H1 (cell line): ENCODE measurements around the gene CMTM2. TPM values are rescaled to one million over a fixed set of nuclear protein-coding genes. Genes with fewer than 3 reads are reported as not detected.

Source experiments
- CTCF ChIA-PET: fragments of 300-600 bp; sonication (Branson Sonifier 250); formaldehyde crosslinking; loops from one replicate; lab custom pipeline; 2021; ENCODE audit not compliant: partially characterized antibody; lab: Charles Lee
- POLR2A ChIA-PET: fragments of 300-600 bp; sonication (Branson Sonifier 250); formaldehyde crosslinking; loops from one replicate; lab custom pipeline; 2021; ENCODE audit warnings: inconsistent platforms; ENCODE audit not compliant: partially characterized antibody; lab: Charles Lee
- DNase-seq, 2 experiments: peaks; one replicate each; pipeline versions ENCODE4 v3.0.0 to v3.0.0-alpha.2; 2010 to 2022; ENCODE audit warnings: low spot score in 2 of 2, low read depth in 1 of 2, mixed read lengths in 1 of 2
- FAIRE-seq: peaks from 2 replicates; lab custom pipeline; 2011; peaks lifted over from hg19 to GRCh38; lab: Jason Lieb, UNC
- H2AFZ ChIP-seq: 2 replicates; pipeline ENCODE4 v1.8.1; 2012; ENCODE audit warnings: low read length, inconsistent platforms
- H2AK5ac ChIP-seq: 2 replicates; pipeline ENCODE4 v1.6.1; 2013; ENCODE audit warnings: low read depth, low read length
- H2BK120ac ChIP-seq: replicated peaks from 2 replicates; pipeline ENCODE3; 2013; ENCODE audit warnings: low read depth, low read length, inconsistent platforms
- H2BK12ac ChIP-seq: 2 replicates; pipeline ENCODE4 v1.6.1; 2013; ENCODE audit warnings: low read depth, low read length
- H2BK15ac ChIP-seq: 2 replicates; pipeline ENCODE4 v1.6.1; 2013; ENCODE audit warnings: low read length
- H2BK20ac ChIP-seq: 2 replicates; pipeline ENCODE4 v1.6.1; 2013; ENCODE audit warnings: low read length
- H2BK5ac ChIP-seq: 2 replicates; pipeline ENCODE4 v1.6.1; 2013; ENCODE audit warnings: low read depth, low read length
- H3K14ac ChIP-seq: 2 replicates; pipeline ENCODE4 v1.6.1; 2013; ENCODE audit warnings: inconsistent platforms; ENCODE audit not compliant: insufficient read length
- H3K18ac ChIP-seq: 2 replicates; pipeline ENCODE4 v1.6.1; 2013; ENCODE audit warnings: low read length; ENCODE audit errors: extremely low read depth
- H3K23ac ChIP-seq: 2 replicates; pipeline ENCODE4 v1.6.1; 2013; ENCODE audit warnings: inconsistent platforms; ENCODE audit not compliant: insufficient read length
- H3K23me2 ChIP-seq: 2 replicates; pipeline ENCODE4 v1.6.1; 2013; ENCODE audit warnings: low read depth, low read length
- H3K27ac ChIP-seq: 2 replicates; pipeline ENCODE4 v1.6.1; 2011; ENCODE audit warnings: low read depth, low read length, inconsistent platforms
- H3K27me3 ChIP-seq, 4 experiments: replicated peaks in 1 of 4; 1 replicate in 1 of 4; 2 replicates in 3 of 4; pipeline versions ENCODE4 v1.6.1 to v1.8.1; 2011 to 2013; ENCODE audit warnings: low read length in 3 of 4, mild to moderate bottlenecking in 3 of 4, inconsistent platforms in 2 of 4, mixed read lengths in 2 of 4, moderate library complexity in 1 of 4; ENCODE audit not compliant: control insufficient read depth in 3 of 4, insufficient read depth in 3 of 4; ENCODE audit errors: extremely low read depth in 1 of 4
- H3K36me3 ChIP-seq, 4 experiments: 2 replicates each; pipeline versions ENCODE4 v1.6.1 to v1.8.1; 2011 to 2013; ENCODE audit warnings: mild to moderate bottlenecking in 4 of 4, low read length in 3 of 4, moderate library complexity in 2 of 4, control low read depth in 1 of 4, inconsistent platforms in 1 of 4; ENCODE audit not compliant: insufficient read depth in 4 of 4, control insufficient read depth in 2 of 4
- H3K4ac ChIP-seq: replicated peaks from 2 replicates; pipeline ENCODE3; 2013; ENCODE audit warnings: low read length, low read depth, mixed read lengths, inconsistent platforms; ENCODE audit not compliant: insufficient read length
- H3K4me1 ChIP-seq, 4 experiments: replicated peaks in 1 of 4; 1 replicate in 1 of 4; 2 replicates in 3 of 4; pipeline versions ENCODE4 v1.6.1 to v1.8.1; 2011 to 2013; ENCODE audit warnings: low read length in 3 of 4, inconsistent platforms in 2 of 4, mixed read lengths in 1 of 4; ENCODE audit not compliant: insufficient read depth in 4 of 4, control insufficient read depth in 3 of 4
- H3K4me2 ChIP-seq, 2 experiments: 2 replicates each; pipeline versions ENCODE4 v1.6.1 to v1.8.1; 2011 to 2013; ENCODE audit warnings: low read depth in 2 of 2, low read length in 2 of 2, control low read depth in 1 of 2, inconsistent platforms in 1 of 2, mild to moderate bottlenecking in 1 of 2; ENCODE audit not compliant: insufficient read depth in 1 of 2
- H3K4me3 ChIP-seq, 4 experiments: fragments of 200-600, 300-600 bp in 1 of 4; sonication (generic), shearing (Covaris generic), sonication (Bioruptor Twin) in 1 of 4; 2 replicates each; pipeline versions ENCODE4 v1.5.1 to v1.8.1; 2011 to 2016; ENCODE audit warnings: low read length in 4 of 4, low read depth in 3 of 4, control low read depth in 2 of 4, inconsistent platforms in 2 of 4, mild to moderate bottlenecking in 2 of 4, mixed read lengths in 1 of 4, moderate library complexity in 1 of 4; ENCODE audit not compliant: insufficient read depth in 2 of 4; ENCODE audit errors: extremely low read depth in 1 of 4
- H3K56ac ChIP-seq: replicated peaks from 2 replicates; pipeline ENCODE3; 2013; ENCODE audit warnings: low read depth, mild to moderate bottlenecking, mixed read lengths, low read length, inconsistent platforms; ENCODE audit not compliant: insufficient read length
- H3K79me1 ChIP-seq: 2 replicates; pipeline ENCODE4 v1.6.1; 2013; ENCODE audit warnings: low read depth, low read length, control low read depth
- H3K79me2 ChIP-seq, 2 experiments: 2 replicates each; pipeline versions ENCODE4 v1.6.1 to v1.8.1; 2012 to 2013; ENCODE audit warnings: low read length in 2 of 2, mild to moderate bottlenecking in 2 of 2, inconsistent platforms in 1 of 2; ENCODE audit not compliant: insufficient read depth in 2 of 2, control insufficient read depth in 1 of 2
- H3K9ac ChIP-seq, 4 experiments: replicated peaks in 1 of 4; 1 replicate in 1 of 4; 2 replicates in 3 of 4; pipeline versions ENCODE4 v1.6.1 to v1.8.1; 2011 to 2013; ENCODE audit warnings: low read depth in 3 of 4, low read length in 3 of 4, control low read depth in 2 of 4, mild to moderate bottlenecking in 2 of 4, moderate library complexity in 2 of 4, inconsistent platforms in 1 of 4; ENCODE audit errors: extremely low read depth in 1 of 4
- H3K9me3 ChIP-seq, 2 experiments: 2 replicates each; pipeline versions ENCODE4 v1.6.1 to v1.8.1; 2012 to 2013; ENCODE audit warnings: mild to moderate bottlenecking in 2 of 2, moderate library complexity in 2 of 2, control low read depth in 1 of 2, inconsistent platforms in 1 of 2, low read depth in 1 of 2, low read length in 1 of 2, mixed read lengths in 1 of 2; ENCODE audit not compliant: insufficient read depth in 2 of 2
- H4K20me1 ChIP-seq, 2 experiments: replicated peaks in 1 of 2; 2 replicates each; pipeline versions ENCODE3 to v1.8.1; 2011 to 2013; ENCODE audit warnings: inconsistent platforms in 2 of 2, low read length in 2 of 2, mild to moderate bottlenecking in 1 of 2; ENCODE audit not compliant: insufficient read depth in 2 of 2, control insufficient read depth in 1 of 2
- H4K5ac ChIP-seq: 2 replicates; pipeline ENCODE4 v1.6.1; 2013; ENCODE audit warnings: low read length, low read depth, mixed read lengths, inconsistent platforms; ENCODE audit not compliant: insufficient read length
- H4K8ac ChIP-seq: 2 replicates; pipeline ENCODE4 v1.8.0; 2013; ENCODE audit warnings: mild to moderate bottlenecking, moderate library complexity, low read length, inconsistent platforms; ENCODE audit not compliant: insufficient read depth; ENCODE audit errors: extremely low read depth
- H4K91ac ChIP-seq: replicated peaks from 2 replicates; pipeline ENCODE3; 2013; ENCODE audit warnings: low read length, mixed read lengths, inconsistent platforms; ENCODE audit not compliant: insufficient read length
- CEBPB ChIP-seq: IDR thresholded peaks from 2 replicates; pipeline ENCODE4 v1.6.1; 2012; ENCODE audit warnings: low read depth, low read length
- CHD2 ChIP-seq: IDR thresholded peaks from 2 replicates; pipeline ENCODE4 v1.6.1; 2012; ENCODE audit warnings: low read length, improper control_type of control experiment
- CREB1 ChIP-seq: IDR thresholded peaks from 2 replicates; pipeline ENCODE4 v1.6.1; 2012; ENCODE audit warnings: inconsistent platforms
- EZH2 ChIP-seq: fragments of 200-600 bp; sonication (generic); IDR thresholded peaks from 2 replicates; pipeline ENCODE4 v1.7.1; 2012; ENCODE audit warnings: low read depth, mild to moderate bottlenecking, moderate library complexity, low read length, inconsistent platforms; ENCODE audit not compliant: severe bottlenecking
- JUN ChIP-seq: IDR thresholded peaks from 2 replicates; pipeline ENCODE4 v1.6.1; 2011; ENCODE audit warnings: low read depth, mild to moderate bottlenecking, improper control_type of control experiment, low read length
- RXRA ChIP-seq: IDR thresholded peaks from 2 replicates; pipeline ENCODE4 v1.6.1; 2011; ENCODE audit warnings: low read depth, mild to moderate bottlenecking, low read length, moderate library complexity; ENCODE audit not compliant: insufficient read depth
- TAF7 ChIP-seq: optimal IDR thresholded peaks from 2 replicates; pipeline ENCODE3; 2011; ENCODE audit warnings: low read depth, mild to moderate bottlenecking, inconsistent platforms, low read length, moderate library complexity, borderline replicate concordance
- TCF12 ChIP-seq: IDR thresholded peaks from 2 replicates; pipeline ENCODE4 v1.6.1; 2011; ENCODE audit warnings: low read depth, mild to moderate bottlenecking, low read length
- WGBS, 2 experiments: shearing (Covaris generic) in 1 of 2; methylation state at CpG; one replicate each; pipeline versions ENCODE4 v1.1.6 to v1.1.7; 2013 to 2015; ENCODE audit warnings: low lambda C conversion rate in 2 of 2, mixed read lengths in 2 of 2, inconsistent platforms in 1 of 2, low coverage in 1 of 2, missing lambda C conversion rate in 1 of 2; ENCODE audit not compliant: insufficient replicate concordance in 2 of 2, insufficient coverage in 1 of 2, insufficient read length in 1 of 2; ENCODE audit errors: extremely low coverage in 1 of 2, missing lambda C conversion rate in 1 of 2; 5-methylcytosine and 5-hydroxymethylcytosine counted together
- polyA plus RNA-seq, 7 experiments: library from polyadenylated mRNA; depleted of rRNA in 3 of 7; stranded (reverse) in 5 of 7; unstranded in 2 of 7; fragments of >200 nt in 5 of 7; fragments of 200-250 nt in 2 of 7; gene quantifications; 1 replicate in 5 of 7; 2 replicates in 1 of 7; 4 replicates in 1 of 7; pipeline versions ENCODE4 v1.2.1 to v1.2.3, GENCODE V29; 2011 to 2013; ENCODE audit warnings: missing spikeins in 2 of 7, mixed read lengths in 2 of 7
- total RNA-seq: library from RNA; stranded (reverse); fragmentation: NEBNext Ultra II Directional; extraction: Animal tissue kit (Norgen Biotek cat#: 25700); gene quantifications from 2 replicates; pipeline ENCODE4 v1.2.1, GENCODE V29; 2021

CMTM2 gene
- total and polyA plus RNA-seq, 2 of the 8 experiments (the other 6 are each of a cell fraction or from before 2014, with no cell fraction given), result not detected

DNA sequence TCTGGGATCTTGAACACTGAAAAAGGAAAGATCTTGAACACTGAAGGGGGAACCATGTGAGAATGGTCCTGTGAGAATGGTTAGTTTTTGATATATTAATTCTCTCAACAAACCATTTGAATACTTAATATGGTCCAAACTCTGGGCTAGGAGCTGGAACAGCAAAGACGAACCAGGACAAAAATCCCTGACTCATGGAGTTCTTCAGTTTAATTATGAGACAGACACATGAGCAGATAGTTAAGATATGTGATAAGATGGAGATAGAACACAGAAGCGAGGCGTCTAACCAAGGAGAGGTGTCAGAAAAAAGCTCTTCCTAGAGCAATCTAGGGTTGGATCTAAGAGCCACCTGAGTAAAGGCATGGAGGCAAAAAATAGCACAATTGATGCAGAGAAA, 25.2 kb upstream of the CMTM2 start:
- WGBS, 2 experiments, result 93% methylated on average over 3 of the region's 3 CpGs; no CpG with 5 or more reads in 1 of the 2 experiments
- H3K4me1 ChIP-seq, result peaks cover 0 to 11% (median 9%) of the 10 kb centered on the region in 4 experiments; a peak in 5 of 7 replicates
- H3K23me2 ChIP-seq, result peaks cover 15% of the 10 kb centered on the region
- no peak overlapping the region for H2AK5ac ChIP-seq
- no peaks in the 10 kb centered on the region for H3K36me3 ChIP-seq
- no peak overlapping the region for H3K9ac ChIP-seq
- no peaks in the 10 kb centered on the region; the same call in 1 of the 2 replicates for H3K79me1 ChIP-seq
- no peak overlapping the region for H2BK120ac ChIP-seq
- H2BK5ac ChIP-seq, result no peak overlapping the region
- no peak overlapping the region for H4K5ac ChIP-seq
- no peak overlapping the region for H3K14ac ChIP-seq
- H4K8ac ChIP-seq, result no peak overlapping the region
- no peaks in the 10 kb centered on the region for H4K20me1 ChIP-seq
- peaks cover 0 to 21% (median 12%) of the 10 kb centered on the region in 4 experiments; a peak in 6 of 7 replicates for H3K27me3 ChIP-seq
- H3K4me2 ChIP-seq, result no peak overlapping the region
- H3K4me3 ChIP-seq, result no peak overlapping the region
- no peak overlapping the region for H2BK12ac ChIP-seq
- H3K18ac ChIP-seq, result no peak overlapping the region
- H2BK20ac ChIP-seq, result no peak overlapping the region
- H4K91ac ChIP-seq, result no peak overlapping the region
- H3K27ac ChIP-seq, result no peak overlapping the region
- peaks cover 0 to 4% of the 10 kb centered on the region in 2 experiments; a peak in 1 of 4 replicates for H3K9me3 ChIP-seq
- H3K79me2 ChIP-seq, result no peaks in the 10 kb centered on the region
- CTCF ChIA-PET, result interaction anchor here (1.1 to 4.2 kb wide), 2 partner anchors 10 to 35 kb away, joined by 3 to 22 read pairs; partner anchors contain the start of gene CMTM1
- POLR2A ChIA-PET, result no interaction called here
- H3K23ac ChIP-seq, result no peak overlapping the region
- DNase-seq (no peak), FAIRE-seq (no peak)
- TF ChIP-seq CHD2 (no peak), JUN (no peak), CREB1 (no peak), EZH2 (no peak), TAF7 (no peak), TCF12 (no peak), CEBPB (no peak), RXRA (no peak)
- no peak overlapping the region for H2BK15ac ChIP-seq
- H3K56ac ChIP-seq, result no peak overlapping the region
- H3K4ac ChIP-seq, result no peak overlapping the region
- no peak overlapping the region for H2AFZ ChIP-seq
